MCF 10A (cell line): ENCODE results near the gene FOXS1. TPM values are rescaled to one million over a fixed set of nuclear protein-coding genes. Genes with fewer than 3 reads are reported as not detected.
A peak's percentile ranks its signal among the peaks of the same experiment; 100 is the strongest.

Experiments
- BruUV-seq: library from RNA; stranded (reverse); fragments of 400-500 nt; replicated peaks from 2 replicates; lab custom pipeline; 2021; lab: Mats Ljungman, UMichigan
- CTCF ChIA-PET: fragments of 300-600 bp; sonication (Branson Sonifier 250); formaldehyde crosslinking; extraction: SDS; loops from one replicate; lab custom pipeline; 2021; ENCODE audit warnings: antibody characterized with exemption, inconsistent platforms; lab: Yijun Ruan, JAX
- POLR2A ChIA-PET: fragments of 300-600, 350-650 bp; sonication (Branson Sonifier 250); formaldehyde crosslinking; extraction: SDS; loops from one replicate; lab custom pipeline; 2020; ENCODE audit warnings: antibody characterized with exemption, inconsistent platforms; lab: Yijun Ruan, JAX
- DNase-seq: peaks from one replicate; pipeline ENCODE4 v3.0.0-alpha.2; 2018; ENCODE audit not compliant: unreplicated experiment
- H3K27ac Mint-ChIP-seq: one replicate; pipeline ENCODE4 v1.8.0; 2022; ENCODE audit warnings: mild to moderate bottlenecking, low read depth, mixed read lengths; ENCODE audit not compliant: unreplicated experiment
- H3K27me3 Mint-ChIP-seq: one replicate; pipeline ENCODE4 v1.8.0; 2022; ENCODE audit warnings: mixed read lengths; ENCODE audit not compliant: insufficient read depth, unreplicated experiment
- H3K36me3 Mint-ChIP-seq: one replicate; pipeline ENCODE4 v1.8.0; 2022; ENCODE audit warnings: mild to moderate bottlenecking, moderate library complexity, mixed read lengths; ENCODE audit not compliant: insufficient read depth, unreplicated experiment
- H3K4me1 Mint-ChIP-seq: one replicate; pipeline ENCODE4 v1.8.0; 2022; ENCODE audit warnings: mixed read lengths; ENCODE audit not compliant: insufficient read depth, unreplicated experiment
- H3K4me3 Mint-ChIP-seq: one replicate; pipeline ENCODE4 v1.8.0; 2022; ENCODE audit warnings: mild to moderate bottlenecking, moderate library complexity, mixed read lengths; ENCODE audit not compliant: unreplicated experiment
- H3K9me3 Mint-ChIP-seq: one replicate; pipeline ENCODE4 v1.8.0; 2022; ENCODE audit warnings: mixed read lengths; ENCODE audit not compliant: unreplicated experiment
- CTCF ChIP-seq: fragments of 200-600 bp; IDR thresholded peaks from one replicate; pipeline ENCODE4 v1.8.0; 2022; ENCODE audit warnings: antibody characterized with exemption, mild to moderate bottlenecking; ENCODE audit not compliant: unreplicated experiment
- intact Hi-C: fragments of 100-400 bp; cut with micrococcal nuclease; formaldehyde crosslinking; loops from 2 replicates; pipeline ENCODE4 v1.14.1; 2022
- total RNA-seq: library from RNA; stranded (reverse); gene quantifications from 2 replicates; pipeline ENCODE4 v1.2.3, GENCODE V29; 2022

FOXS1 gene
- total RNA-seq, 1 experiment from 2014 or later = not detected

DNA sequence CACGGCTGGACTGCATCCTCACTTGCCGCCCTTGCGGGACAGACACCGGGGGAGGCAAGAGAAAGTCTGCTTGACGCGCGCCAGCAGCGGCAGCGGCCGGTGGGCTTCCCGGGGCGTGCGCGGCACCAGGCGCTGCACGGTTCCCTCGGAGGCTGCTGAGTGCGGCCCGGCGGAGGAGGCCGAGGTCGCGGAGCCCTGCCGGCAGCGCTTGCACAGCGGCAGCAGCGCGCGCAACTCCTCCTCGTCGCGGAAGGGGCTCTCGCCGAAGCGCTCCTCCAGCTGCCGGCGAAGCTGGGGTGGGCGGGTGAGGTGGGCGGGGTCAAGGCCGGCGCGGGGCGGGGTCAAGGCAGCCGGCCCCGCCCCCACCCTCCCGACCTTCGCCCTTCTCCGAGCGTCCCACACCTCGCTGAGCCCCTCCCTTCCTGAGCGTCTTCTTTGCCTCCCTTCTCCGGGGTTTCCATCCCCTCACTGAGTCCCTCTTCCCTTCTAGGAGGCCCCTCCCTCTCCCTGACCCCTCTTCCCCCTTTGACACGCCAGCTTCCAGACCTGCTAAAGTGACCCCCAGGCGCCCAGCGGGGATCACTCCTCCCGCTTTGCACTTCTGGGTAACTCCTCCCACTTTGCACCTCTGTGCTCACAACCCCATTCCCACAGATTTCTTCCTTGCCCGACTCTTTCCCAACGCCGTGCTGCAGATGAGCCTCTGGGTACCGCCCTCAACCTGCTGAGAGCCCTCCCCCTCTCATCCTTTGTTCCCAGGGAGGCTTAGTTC is 16.2 kb upstream of the FOXS1 start:
- POLR2A ChIA-PET = no interaction called here
- Mint-ChIP-seq H3K4me1 (peaks cover 5% of the 10 kb centered on the region), H3K9me3 (no peaks in the 10 kb centered on the region), H3K36me3 (no peaks in the 10 kb centered on the region), H3K27ac (no peak overlapping the region), H3K27me3 (peaks cover 40% of the 10 kb centered on the region), H3K4me3 (peak overlapping the region; percentile 54)
- no peak for TF ChIP-seq CTCF
- DNase-seq = no peak
- CTCF ChIA-PET = interaction anchor here (0.7 to 12.8 kb wide), 11 partner anchors 8 to 170 kb away, joined by 3 to 200 read pairs (median 10); partner anchors contain the start of genes FOXS1 and PDRG1
- intact Hi-C loops = no loop called here
- no TSS peak for BruUV-seq

DNA sequence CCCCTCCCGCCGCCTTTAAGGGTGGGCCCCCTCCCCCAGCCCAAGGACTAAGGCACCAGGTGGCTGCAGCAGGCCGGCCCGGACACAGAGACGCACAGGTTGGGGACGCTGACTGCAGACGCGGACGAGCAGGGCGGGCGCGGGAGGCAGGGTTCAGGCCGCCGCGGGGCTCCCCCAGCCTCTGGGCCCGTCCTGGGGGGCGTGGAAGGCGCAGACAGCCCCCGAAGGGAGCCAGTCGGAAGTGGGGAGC is 15.7 kb upstream of the FOXS1 start:
- BruUV-seq = no TSS peak
- Mint-ChIP-seq H3K4me1 (peaks cover 5% of the 10 kb centered on the region), H3K36me3 (no peaks in the 10 kb centered on the region), H3K9me3 (no peaks in the 10 kb centered on the region), H3K4me3 (no peak overlapping the region), H3K27ac (no peak overlapping the region), H3K27me3 (peaks cover 40% of the 10 kb centered on the region)
- no peak for TF ChIP-seq CTCF
- POLR2A ChIA-PET = no interaction called here
- DNase-seq = no peak
- CTCF ChIA-PET = interaction anchor here (0.7 to 12.8 kb wide), 7 partner anchors 11 to 230 kb away, joined by 3 to 200 read pairs (median 8); partner anchors contain the start of genes FOXS1 and PDRG1
- intact Hi-C loops = no loop called here

DNA sequence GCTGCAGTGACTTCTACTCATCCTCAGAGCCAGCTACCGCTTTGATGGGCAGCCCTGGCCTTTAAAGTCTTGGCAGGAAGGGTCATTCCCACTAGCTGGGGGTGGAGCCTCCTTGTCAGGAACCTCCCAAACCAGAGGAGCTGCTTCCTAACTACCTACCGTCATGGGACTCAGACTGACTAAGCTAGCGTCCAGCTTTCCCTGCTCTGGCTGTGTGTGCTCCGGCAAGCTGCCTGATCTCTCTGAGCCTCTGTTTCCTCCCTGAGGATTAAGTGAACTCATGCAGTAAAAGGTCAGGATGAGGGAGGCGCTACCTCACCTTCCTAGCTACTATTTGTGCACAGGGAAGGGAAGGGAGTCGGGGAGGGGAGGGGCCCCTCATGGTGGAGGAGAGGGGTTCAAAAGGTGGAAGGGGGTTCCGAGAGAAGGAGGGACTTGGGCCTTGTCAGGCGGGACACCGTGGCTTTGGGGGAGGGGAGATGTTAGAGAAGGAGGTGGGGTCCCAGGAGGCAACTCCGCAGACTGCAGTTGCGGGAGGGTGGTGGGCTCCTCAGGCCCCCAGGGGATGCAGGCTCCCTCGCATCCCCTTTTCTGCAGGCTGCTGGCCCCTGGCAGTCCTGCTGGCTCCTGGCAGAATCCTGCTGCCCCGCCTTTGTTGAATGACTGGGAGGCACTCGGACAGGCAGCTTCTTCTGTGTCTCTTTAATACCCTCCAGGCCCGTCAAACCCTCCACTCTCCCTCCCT is 15.2 kb upstream of the FOXS1 start:
- intact Hi-C loops = no loop called here
- CTCF ChIA-PET = interaction anchor here (0.6 to 12.8 kb wide), 14 partner anchors 12 to 230 kb away, joined by 3 to 200 read pairs (median 6); partner anchors contain the start of genes FOXS1 and PDRG1
- no peak overlapping the region for H3K27ac Mint-ChIP-seq
- DNase-seq = peak; percentile 37
- BruUV-seq = no TSS peak
- H3K9me3 Mint-ChIP-seq = no peaks in the 10 kb centered on the region
- H3K4me1 Mint-ChIP-seq = peaks cover 5% of the 10 kb centered on the region
- H3K4me3 Mint-ChIP-seq = no peak overlapping the region
- peaks cover 40% of the 10 kb centered on the region for H3K27me3 Mint-ChIP-seq
- no peaks in the 10 kb centered on the region for H3K36me3 Mint-ChIP-seq
- TF ChIP-seq CTCF = no peak
- POLR2A ChIA-PET = no interaction called here

DNA sequence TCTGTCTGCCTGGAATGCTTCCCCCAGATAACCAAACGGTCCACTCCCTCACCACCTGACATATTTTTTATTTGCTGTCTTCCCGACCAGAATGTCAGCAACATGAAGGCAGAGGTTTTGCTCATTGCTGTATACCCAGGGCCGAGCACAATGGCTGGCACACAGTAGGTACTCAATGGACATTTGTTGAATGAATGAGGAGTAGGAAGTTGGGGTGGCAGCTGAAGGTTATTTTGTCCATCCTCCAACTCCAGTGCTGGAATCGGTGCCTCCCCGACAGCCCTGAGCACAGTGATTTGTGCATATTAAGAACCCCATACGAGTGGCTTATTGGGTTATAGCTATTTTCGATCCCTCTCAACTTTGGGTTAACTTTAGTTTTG is 14.6 kb upstream of the FOXS1 start:
- Mint-ChIP-seq H3K9me3 (no peaks in the 10 kb centered on the region), H3K27ac (no peak overlapping the region), H3K27me3 (peaks cover 40% of the 10 kb centered on the region), H3K4me1 (peaks cover 5% of the 10 kb centered on the region), H3K36me3 (no peaks in the 10 kb centered on the region), H3K4me3 (no peak overlapping the region)
- intact Hi-C loops = loop anchor here (2.0 kb wide), 1 partner anchor 237 kb away; no protein-coding TSS in a partner anchor
- BruUV-seq = no TSS peak
- ChIA-PET CTCF (interaction anchor here (0.6 to 12.8 kb wide), 12 partner anchors 9 to 231 kb away, joined by 3 to 200 read pairs (median 6); partner anchors contain the start of genes FOXS1 and PDRG1), POLR2A (no interaction called here)
- DNase-seq = no peak
- TF ChIP-seq CTCF = no peak
